ENCODE data around the gene KIF9. TPM values are rescaled to one million over a fixed set of nuclear protein-coding genes. Genes with fewer than 3 reads are reported as not detected.
A peak's percentile ranks its signal among the peaks of the same experiment; 100 is the strongest.
"Not testable (repeated sequence)": the region's sequence is repeated elsewhere in the genome, so short reads cannot be mapped to it uniquely, and the experiment has no call there.

Gene KIF9, protein sequence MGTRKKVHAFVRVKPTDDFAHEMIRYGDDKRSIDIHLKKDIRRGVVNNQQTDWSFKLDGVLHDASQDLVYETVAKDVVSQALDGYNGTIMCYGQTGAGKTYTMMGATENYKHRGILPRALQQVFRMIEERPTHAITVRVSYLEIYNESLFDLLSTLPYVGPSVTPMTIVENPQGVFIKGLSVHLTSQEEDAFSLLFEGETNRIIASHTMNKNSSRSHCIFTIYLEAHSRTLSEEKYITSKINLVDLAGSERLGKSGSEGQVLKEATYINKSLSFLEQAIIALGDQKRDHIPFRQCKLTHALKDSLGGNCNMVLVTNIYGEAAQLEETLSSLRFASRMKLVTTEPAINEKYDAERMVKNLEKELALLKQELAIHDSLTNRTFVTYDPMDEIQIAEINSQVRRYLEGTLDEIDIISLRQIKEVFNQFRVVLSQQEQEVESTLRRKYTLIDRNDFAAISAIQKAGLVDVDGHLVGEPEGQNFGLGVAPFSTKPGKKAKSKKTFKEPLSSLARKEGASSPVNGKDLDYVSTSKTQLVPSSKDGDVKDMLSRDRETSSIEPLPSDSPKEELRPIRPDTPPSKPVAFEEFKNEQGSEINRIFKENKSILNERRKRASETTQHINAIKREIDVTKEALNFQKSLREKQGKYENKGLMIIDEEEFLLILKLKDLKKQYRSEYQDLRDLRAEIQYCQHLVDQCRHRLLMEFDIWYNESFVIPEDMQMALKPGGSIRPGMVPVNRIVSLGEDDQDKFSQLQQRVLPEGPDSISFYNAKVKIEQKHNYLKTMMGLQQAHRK
- polyA plus RNA-seq (2013, experiment 1 of 2), result 7.0 TPM
- 7.6 TPM for polyA plus RNA-seq (2013, experiment 2 of 2)

- Histone ChIP-seq H3K27ac (ENCODE audit: low read depth, low read length) (peak within 1 kb of the TSS; percentile 89), H3K4me3 (ENCODE audit: low read length) (peak within 1 kb of the TSS; percentile 83), H3K9ac (ENCODE audit: low read depth, low read length) (peak within 1 kb of the TSS; percentile 89), H3K9me3 (ENCODE audit: insufficient read depth, low read depth, low read length) (no peaks in the 10 kb centered on the region), H3K4me1 (ENCODE audit: insufficient read depth, low read length) (0 out of 2 replicates have a peak, but pooled peaks cover 3% of the 10 kb centered on the region), H3K36me3 (ENCODE audit: insufficient read depth, low read length) (peaks cover 11% of the 10 kb centered on the region), H3K27me3 (ENCODE audit: insufficient read depth, low read length) (no peaks in the 10 kb centered on the region)
- under 1% methylated on average over 82 of the region's 82 CpGs for WGBS
Observed at GRCh38 chr3:47282424-47283192, at the start of gene KIF9, which contains the start of gene KLHL18. Gene KIF9 (minus strand): TSS chr3:47282799. CDS start chr3:47277374, 5,425 bp downstream. Gene KLHL18 (plus strand): TSS chr3:47282944. CDS start chr3:47282966, 22 bp downstream.

- H3K36me3 ChIP-seq (ENCODE audit: insufficient read depth, low read length), result peaks cover 81% of the 10 kb centered on the region
- no peak overlapping the region for H3K27ac ChIP-seq (ENCODE audit: low read depth, low read length)
- H3K4me3 ChIP-seq (ENCODE audit: low read length), result no peak overlapping the region
- H3K9ac ChIP-seq (ENCODE audit: low read depth, low read length), result no peak overlapping the region
- H3K9me3 ChIP-seq (ENCODE audit: insufficient read depth, low read depth, low read length), result no peaks in the 10 kb centered on the region
- WGBS, result 16% methylated on average over 2 of the region's 2 CpGs
- H3K4me1 ChIP-seq (ENCODE audit: insufficient read depth, low read length), result no peaks in the 10 kb centered on the region
- H3K27me3 ChIP-seq (ENCODE audit: insufficient read depth, low read length), result no peaks in the 10 kb centered on the region
Observed at GRCh38 chr3:47324278-47324865, 41.8 kb upstream of the KIF9 start.

DNA sequence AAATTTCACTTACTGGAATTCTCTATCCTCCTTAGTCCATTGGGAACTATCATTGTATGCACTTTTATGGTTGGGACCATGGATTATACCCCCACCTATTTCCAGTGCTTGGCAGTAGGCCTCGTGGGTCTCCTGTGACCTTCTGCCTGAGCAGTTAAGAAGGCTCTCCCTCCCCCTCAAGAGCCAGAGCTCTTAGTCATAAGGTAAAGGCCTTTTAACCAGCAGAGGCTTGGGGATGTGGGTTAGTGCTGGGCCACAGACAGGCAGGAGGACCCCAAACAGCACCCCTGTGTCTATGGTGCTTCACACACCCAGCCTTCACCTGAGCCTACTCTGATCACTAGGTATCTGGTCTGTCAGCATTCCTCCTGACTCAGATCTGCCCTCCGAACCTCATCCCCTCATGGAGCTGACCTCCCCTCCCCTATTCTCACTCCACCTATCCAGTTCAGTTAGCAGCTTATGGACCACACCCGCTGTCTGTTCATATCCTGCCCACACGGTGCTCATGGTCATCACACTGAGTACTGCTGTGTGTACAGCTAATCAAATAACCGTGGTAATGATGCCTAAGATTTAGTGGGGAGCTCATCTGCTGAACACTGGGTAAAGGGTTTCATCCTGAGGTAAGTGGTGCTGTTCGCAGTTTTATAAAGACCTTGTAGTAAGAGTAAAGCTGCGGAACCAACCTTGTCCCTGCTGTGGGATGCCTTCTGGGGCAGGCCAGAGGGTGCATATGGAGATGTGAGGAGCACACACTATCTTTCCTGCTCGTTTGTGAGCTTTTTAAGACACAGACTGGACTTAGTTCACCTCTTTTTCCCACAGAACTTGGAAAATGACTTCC is 41.1 kb upstream of the KIF9 start:
- Histone ChIP-seq H3K36me3 (ENCODE audit: insufficient read depth, low read length) (peaks cover 77% of the 10 kb centered on the region), H3K27ac (ENCODE audit: low read depth, low read length) (no peak overlapping the region), H3K27me3 (ENCODE audit: insufficient read depth, low read length) (no peaks in the 10 kb centered on the region), H3K9ac (ENCODE audit: low read depth, low read length) (no peak overlapping the region), H3K9me3 (ENCODE audit: insufficient read depth, low read depth, low read length) (no peaks in the 10 kb centered on the region), H3K4me1 (ENCODE audit: insufficient read depth, low read length) (no peaks in the 10 kb centered on the region), H3K4me3 (ENCODE audit: low read length) (no peak overlapping the region)
- 93% methylated on average over 8 of the region's 8 CpGs for WGBS

DNA sequence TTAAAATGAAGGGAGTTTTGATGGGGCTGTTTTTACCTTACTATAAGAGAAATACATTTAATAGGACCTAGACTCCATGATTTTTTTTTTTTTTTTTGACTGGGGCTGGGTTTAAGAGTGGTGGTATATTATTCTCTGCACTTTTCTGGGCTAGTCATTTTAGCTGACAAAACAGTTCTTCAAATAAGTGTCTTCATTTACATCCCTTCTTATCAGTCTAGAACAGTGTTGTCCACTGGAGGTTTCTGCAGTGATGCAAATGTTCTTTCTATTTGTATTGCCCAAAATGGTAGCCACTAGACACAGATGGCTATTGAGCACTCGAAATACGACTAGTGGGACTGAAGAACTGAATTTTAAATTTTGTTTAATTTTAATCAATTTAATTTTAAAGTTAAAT is 37.4 kb upstream of the KIF9 start:
- H3K36me3 ChIP-seq (ENCODE audit: insufficient read depth, low read length), result peaks cover 52% of the 10 kb centered on the region
- H3K9me3 ChIP-seq (ENCODE audit: insufficient read depth, low read depth, low read length), result no peaks in the 10 kb centered on the region
- 50% methylated on average over 2 of the region's 2 CpGs for WGBS

DNA sequence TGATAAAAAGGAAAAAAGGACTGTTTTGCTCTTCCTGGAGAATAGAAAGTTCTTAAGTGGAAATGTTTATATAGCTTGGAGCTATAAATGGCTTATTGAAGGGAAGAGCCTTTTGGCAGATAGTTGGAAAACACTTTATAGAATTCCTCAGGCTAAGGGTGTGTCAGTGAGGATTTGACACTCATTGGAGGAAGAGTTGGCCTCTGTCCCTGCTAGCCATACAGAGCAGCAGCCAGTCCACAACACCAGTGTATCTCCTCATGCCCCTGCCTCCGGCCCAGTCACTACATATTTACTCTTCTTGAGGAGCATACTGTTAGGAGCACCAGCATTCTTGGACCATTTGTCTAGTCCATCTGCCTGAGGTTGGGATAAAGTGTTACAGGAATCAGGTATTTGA is 36.3 kb upstream of the KIF9 start:
- Histone ChIP-seq H3K27ac (ENCODE audit: low read depth, low read length) (no peak overlapping the region), H3K9ac (ENCODE audit: low read depth, low read length) (no peak overlapping the region), H3K27me3 (ENCODE audit: insufficient read depth, low read length) (no peaks in the 10 kb centered on the region), H3K4me3 (ENCODE audit: low read length) (no peak overlapping the region), H3K4me1 (ENCODE audit: insufficient read depth, low read length) (no peaks in the 10 kb centered on the region), H3K9me3 (ENCODE audit: insufficient read depth, low read depth, low read length) (no peaks in the 10 kb centered on the region), H3K36me3 (ENCODE audit: insufficient read depth, low read length) (peaks cover 44% of the 10 kb centered on the region)
- WGBS, result 96% methylated on average over 1 of the region's 1 CpG

More for the DNA sequence above, 37.4 kb upstream of the KIF9 start:
- Histone ChIP-seq H3K27ac (ENCODE audit: low read depth, low read length) (no peak overlapping the region), H3K27me3 (ENCODE audit: insufficient read depth, low read length) (no peaks in the 10 kb centered on the region), H3K9ac (ENCODE audit: low read depth, low read length) (no peak overlapping the region), H3K4me1 (ENCODE audit: insufficient read depth, low read length) (no peaks in the 10 kb centered on the region), H3K4me3 (ENCODE audit: low read length) (no peak overlapping the region)

GRCh38 chr3:47316151-47316550 is 33.6 kb upstream of the KIF9 start:
- peaks cover 19% of the 10 kb centered on the region for H3K36me3 ChIP-seq (ENCODE audit: insufficient read depth, low read length)
- 100% methylated on average over 1 of the region's 1 CpG for WGBS
- not testable (repeated sequence) for H3K27me3 ChIP-seq (ENCODE audit: insufficient read depth, low read length); H3K9ac ChIP-seq (ENCODE audit: low read depth, low read length); H3K4me3 ChIP-seq (ENCODE audit: low read length); H3K9me3 ChIP-seq (ENCODE audit: insufficient read depth, low read depth, low read length); H3K4me1 ChIP-seq (ENCODE audit: insufficient read depth, low read length); H3K27ac ChIP-seq (ENCODE audit: low read depth, low read length)

DNA sequence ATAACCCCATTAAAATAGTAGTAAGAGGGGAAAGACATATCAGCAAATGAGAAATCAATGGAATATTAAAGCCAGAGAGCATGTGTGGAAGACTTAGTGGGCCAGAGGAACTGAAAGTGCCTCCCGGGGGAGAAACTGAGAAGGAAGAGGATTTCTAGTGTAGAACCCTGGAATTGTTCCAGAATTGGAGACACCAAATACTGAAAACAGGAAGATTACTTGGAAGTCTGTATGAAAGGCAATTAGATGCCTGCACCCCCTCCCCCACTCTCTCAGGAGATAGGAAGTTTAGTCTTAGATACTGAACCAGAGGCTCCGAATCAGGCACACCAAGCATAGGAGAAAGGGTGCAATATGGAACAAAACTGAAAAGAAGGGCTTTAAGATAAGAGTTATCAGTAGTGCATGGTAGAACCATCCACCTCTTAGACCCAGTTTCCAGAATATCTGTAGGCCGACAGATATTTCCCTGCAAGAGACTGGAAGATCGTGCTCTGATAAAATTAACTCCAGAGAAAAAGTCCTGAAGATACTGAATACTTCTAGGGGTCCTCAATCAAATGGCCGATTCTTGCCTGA is 32.6 kb upstream of the KIF9 start:
- no peaks in the 10 kb centered on the region for H3K4me1 ChIP-seq (ENCODE audit: insufficient read depth, low read length)

DNA sequence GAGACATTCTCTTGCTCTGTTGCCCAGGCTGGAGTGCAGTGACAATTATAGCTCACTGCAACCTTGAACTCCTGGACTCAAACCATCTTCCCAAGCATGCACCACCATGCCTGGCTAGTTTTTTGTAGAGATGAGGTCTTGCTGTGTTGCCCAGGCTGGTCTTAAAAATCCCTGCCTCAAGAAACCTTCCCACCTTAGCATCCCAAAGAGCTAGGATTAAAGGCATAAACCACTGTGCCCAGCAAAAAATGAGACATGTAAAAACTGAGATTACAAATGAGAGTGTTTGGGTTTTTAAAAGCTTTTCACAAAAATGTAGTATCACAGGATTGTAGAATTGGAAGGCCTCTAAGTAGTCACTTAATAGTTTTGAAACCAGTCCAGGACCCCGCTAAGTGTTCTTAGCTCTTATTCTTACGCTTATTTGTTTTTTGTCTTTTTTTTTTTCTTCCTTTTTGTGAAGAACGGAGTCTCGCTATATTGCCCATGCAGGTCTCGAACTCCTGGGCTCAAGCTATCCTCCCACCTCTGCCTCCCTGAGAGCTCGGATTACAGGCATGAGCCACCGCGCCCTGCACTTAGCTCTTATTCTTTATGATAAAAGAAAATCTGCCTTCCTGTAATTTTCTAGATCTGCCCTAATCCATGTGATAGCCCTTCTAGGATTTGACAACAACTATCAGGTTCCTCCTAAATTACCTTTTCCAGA is 31.6 kb upstream of the KIF9 start:
- no peak overlapping the region for H3K9ac ChIP-seq (ENCODE audit: low read depth, low read length)

More for the DNA sequence above, 32.6 kb upstream of the KIF9 start:
- Histone ChIP-seq H3K4me3 (ENCODE audit: low read length) (no peak overlapping the region), H3K9me3 (ENCODE audit: insufficient read depth, low read depth, low read length) (no peaks in the 10 kb centered on the region), H3K36me3 (ENCODE audit: insufficient read depth, low read length) (peaks cover 10% of the 10 kb centered on the region), H3K27ac (ENCODE audit: low read depth, low read length) (no peak overlapping the region), H3K27me3 (ENCODE audit: insufficient read depth, low read length) (no peaks in the 10 kb centered on the region), H3K9ac (ENCODE audit: low read depth, low read length) (no peak overlapping the region)
- 90% methylated on average over 5 of the region's 5 CpGs for WGBS

GRCh38 chr3:47313341-47314055 is 30.9 kb upstream of the KIF9 start:
- H3K27me3 ChIP-seq (ENCODE audit: insufficient read depth, low read length), result no peaks in the 10 kb centered on the region
- no peak overlapping the region for H3K9ac ChIP-seq (ENCODE audit: low read depth, low read length)
- WGBS, result 96% methylated on average over 1 of the region's 1 CpG
- no peaks in the 10 kb centered on the region for H3K9me3 ChIP-seq (ENCODE audit: insufficient read depth, low read depth, low read length)
- no peaks in the 10 kb centered on the region for H3K4me1 ChIP-seq (ENCODE audit: insufficient read depth, low read length)
- 0 out of 2 replicates have a peak, but pooled peaks cover 3% of the 10 kb centered on the region for H3K36me3 ChIP-seq (ENCODE audit: insufficient read depth, low read length)
- no peak overlapping the region for H3K27ac ChIP-seq (ENCODE audit: low read depth, low read length)
- no peak overlapping the region for H3K4me3 ChIP-seq (ENCODE audit: low read length)

More for the DNA sequence above, 31.6 kb upstream of the KIF9 start:
- Histone ChIP-seq H3K4me1 (ENCODE audit: insufficient read depth, low read length) (no peaks in the 10 kb centered on the region), H3K27me3 (ENCODE audit: insufficient read depth, low read length) (no peaks in the 10 kb centered on the region), H3K27ac (ENCODE audit: low read depth, low read length) (no peak overlapping the region), H3K9me3 (ENCODE audit: insufficient read depth, low read depth, low read length) (no peaks in the 10 kb centered on the region), H3K4me3 (ENCODE audit: low read length) (no peak overlapping the region), H3K36me3 (ENCODE audit: insufficient read depth, low read length) (0 out of 2 replicates have a peak, but pooled peaks cover 3% of the 10 kb centered on the region)
- WGBS, result 90% methylated on average over 8 of the region's 8 CpGs

Data from HUES64 (cell line).